NCI-H345 treated with DMSO at 0.1 percent for 48 hours (cell line): ENCODE data around the gene BFSP1.

Experiments
- DNase-seq: peaks from one replicate; lab custom pipeline; 2025; ENCODE audit not compliant: unreplicated experiment; lab: John Stamatoyannopoulos, UW

The BFSP1 gene

GRCh38 chr20:17468073-17468840 is 62.9 kb downstream of the BFSP1 start:
- no peak for DNase-seq

- no peak for DNase-seq
These were observed 64.0 kb downstream of the BFSP1 start for GRCh38 chr20:17467120-17467655.

GRCh38 chr20:17466641-17467040 is 64.5 kb downstream of the BFSP1 start:
- DNase-seq: no peak

GRCh38 chr20:17465236-17465635 is 65.9 kb downstream of the BFSP1 start:
- no peak for DNase-seq

GRCh38 chr20:17463711-17464110 is 67.5 kb downstream of the BFSP1 start:
- DNase-seq: no peak

GRCh38 chr20:17461941-17462340 is 69.2 kb downstream of the BFSP1 start:
- DNase-seq: no peak

- no peak for DNase-seq
These were observed 71.1 kb downstream of the BFSP1 start for GRCh38 chr20:17460119-17460518.

GRCh38 chr20:17457588-17458190 is 73.5 kb downstream of the BFSP1 start:
- DNase-seq: no peak

- DNase-seq: no peak
These were observed 74.1 kb downstream of the BFSP1 start for GRCh38 chr20:17457079-17457478.

- no peak for DNase-seq
These were observed 74.9 kb downstream of the BFSP1 start for GRCh38 chr20:17456279-17456678.

GRCh38 chr20:17453592-17453991 is 77.6 kb downstream of the BFSP1 start:
- no peak for DNase-seq

- no peak for DNase-seq
These were observed 78.7 kb downstream of the BFSP1 start for GRCh38 chr20:17452441-17452840.

GRCh38 chr20:17449031-17449430 is 82.1 kb downstream of the BFSP1 start:
- DNase-seq: no peak

GRCh38 chr20:17448071-17448470 is 83.1 kb downstream of the BFSP1 start:
- DNase-seq: no peak

GRCh38 chr20:17446171-17446570 is 85.0 kb downstream of the BFSP1 start:
- no peak for DNase-seq

GRCh38 chr20:17445543-17445942 is 85.6 kb downstream of the BFSP1 start:
- no peak for DNase-seq

GRCh38 chr20:17444091-17444490 is 87.1 kb downstream of the BFSP1 start:
- no peak for DNase-seq
